ENCODE results near the gene SCMH1.

The SCMH1 gene

DNA sequence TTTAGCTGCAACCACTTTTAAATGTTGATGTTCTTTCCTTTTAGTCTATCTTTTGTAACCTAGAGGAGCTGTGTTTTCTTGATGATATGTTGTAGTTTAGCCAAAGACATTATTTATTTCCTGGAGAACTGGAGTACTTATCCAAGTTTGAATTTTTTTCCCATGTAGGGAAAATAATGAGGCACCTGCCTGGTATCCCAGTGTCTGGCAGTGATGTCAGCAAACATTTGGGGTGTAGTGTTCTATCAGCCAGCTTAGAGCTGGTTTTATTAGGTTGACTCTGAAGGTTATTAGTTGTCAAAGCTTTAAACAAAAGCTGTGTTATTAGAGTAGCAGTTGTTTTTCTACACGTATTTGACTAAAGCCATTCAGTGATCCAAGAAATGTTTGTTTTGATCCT is 259.4 kb downstream of the SCMH1 start:
- DNase-seq (ENCODE audit: insufficient read length, low spot score): no peak
- FAIRE-seq: no peak

DNA sequence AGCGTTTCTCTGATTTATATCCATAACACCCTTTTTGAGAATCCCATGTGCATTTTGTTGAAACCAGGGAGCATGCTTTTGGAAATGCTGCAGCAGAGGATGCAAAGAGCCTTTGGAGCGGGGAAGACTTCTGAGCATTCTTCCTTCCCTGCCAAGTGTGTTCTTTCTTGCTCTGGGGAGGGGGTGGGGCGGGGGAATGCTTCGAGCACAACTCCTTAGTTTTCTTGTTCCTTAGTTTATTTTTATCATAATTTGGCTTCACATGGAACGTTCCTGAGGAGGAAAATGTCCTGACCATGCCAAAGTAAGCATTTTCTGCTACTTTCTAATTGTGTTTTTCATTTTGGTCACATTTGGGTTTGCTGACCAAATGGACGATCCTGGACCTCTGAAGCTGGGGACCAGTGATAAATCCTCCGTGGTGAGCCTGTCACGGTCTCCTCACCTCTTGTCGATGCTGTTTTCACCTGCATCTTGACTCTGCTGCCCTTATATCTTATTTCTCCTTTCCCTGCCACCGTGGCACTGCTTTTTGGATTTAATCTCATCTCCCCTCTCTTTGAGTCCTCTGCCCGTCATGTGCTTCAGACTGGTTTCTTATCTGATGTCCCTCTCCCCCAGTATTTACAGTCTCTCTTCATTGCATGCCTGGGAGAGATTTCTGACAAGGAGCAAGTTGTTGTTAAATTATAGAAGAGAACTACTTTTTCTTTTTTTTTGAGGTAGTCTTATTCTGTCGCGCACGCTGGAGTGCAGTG is 260.2 kb downstream of the SCMH1 start:
- TF ChIP-seq POLR2AphosphoS5 (IDR thresholded peaks at IDR 0.05; ENCODE audit: low read depth, low read length) (no peak), SPI1 (IDR thresholded peaks at IDR 0.05; ENCODE audit: low read depth, low read length) (no peak), POU2F2 (IDR thresholded peaks at IDR 0.05; ENCODE audit: low read depth, low read length) (no peak), POLR2A (IDR thresholded peaks at IDR 0.05; ENCODE audit: low read depth, low read length) (no peak), TAF1 (IDR thresholded peaks at IDR 0.05; ENCODE audit: low read depth, low read length) (no peak), PAX5 (IDR thresholded peaks at IDR 0.05; ENCODE audit: insufficient read depth, low read length, severe bottlenecking) (no peak)
- no peak for FAIRE-seq
- no peak for DNase-seq (ENCODE audit: insufficient read length, low spot score)

More for the DNA sequence above, 259.4 kb downstream of the SCMH1 start:
- no peak for TF ChIP-seq SPI1 (IDR thresholded peaks at IDR 0.05; ENCODE audit: low read depth, low read length)
- TF ChIP-seq TAF1 (IDR thresholded peaks at IDR 0.05; ENCODE audit: low read depth, low read length): no peak
- no peak for TF ChIP-seq POU2F2 (IDR thresholded peaks at IDR 0.05; ENCODE audit: low read depth, low read length)
- no peak for TF ChIP-seq POLR2AphosphoS5 (IDR thresholded peaks at IDR 0.05; ENCODE audit: low read depth, low read length)
- no peak for TF ChIP-seq POLR2A (IDR thresholded peaks at IDR 0.05; ENCODE audit: low read depth, low read length)
- TF ChIP-seq PAX5 (IDR thresholded peaks at IDR 0.05; ENCODE audit: insufficient read depth, low read length, severe bottlenecking): no peak

DNA sequence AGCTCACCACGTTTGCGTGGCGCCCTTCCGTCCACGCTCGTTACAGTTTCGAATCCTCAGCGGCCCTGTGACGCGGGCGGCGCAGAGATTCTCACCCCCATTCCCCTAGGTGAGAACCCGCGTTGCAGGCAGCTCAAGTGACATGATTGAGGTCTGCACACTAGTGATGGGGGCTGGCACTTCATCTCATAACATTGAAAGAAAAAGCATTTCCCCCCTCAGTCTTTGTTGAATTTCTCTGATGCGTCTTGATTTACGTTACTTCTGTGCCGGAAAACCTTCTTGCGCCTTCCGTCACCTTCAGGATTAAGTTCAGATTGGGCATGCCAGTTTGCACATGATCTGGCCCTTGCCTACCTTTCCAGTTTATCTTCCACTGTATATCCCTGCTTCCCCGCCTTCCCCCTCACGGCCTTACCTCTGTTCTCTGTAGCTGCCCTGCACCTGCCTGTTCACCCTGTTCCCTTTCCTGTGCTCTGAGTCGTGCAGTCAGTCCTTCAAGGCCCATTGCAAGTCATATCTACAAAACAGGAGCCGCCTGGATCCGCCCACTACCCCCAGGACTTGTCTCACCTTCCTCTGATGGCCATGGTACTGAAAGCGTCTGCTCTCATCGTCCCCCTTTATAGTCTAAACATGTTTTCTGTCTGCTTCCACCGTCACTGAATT is 261.5 kb downstream of the SCMH1 start:
- FAIRE-seq: peak; percentile 84
- TF ChIP-seq SPI1 (IDR thresholded peaks at IDR 0.05; ENCODE audit: low read depth, low read length) (no peak), POLR2A (IDR thresholded peaks at IDR 0.05; ENCODE audit: low read depth, low read length) (no peak), PAX5 (IDR thresholded peaks at IDR 0.05; ENCODE audit: insufficient read depth, low read length, severe bottlenecking) (no peak), POLR2AphosphoS5 (IDR thresholded peaks at IDR 0.05; ENCODE audit: low read depth, low read length) (no peak), POU2F2 (IDR thresholded peaks at IDR 0.05; ENCODE audit: low read depth, low read length) (no peak), TAF1 (IDR thresholded peaks at IDR 0.05; ENCODE audit: low read depth, low read length) (no peak)
- peak; percentile 40 for DNase-seq (ENCODE audit: insufficient read length, low spot score)

DNA sequence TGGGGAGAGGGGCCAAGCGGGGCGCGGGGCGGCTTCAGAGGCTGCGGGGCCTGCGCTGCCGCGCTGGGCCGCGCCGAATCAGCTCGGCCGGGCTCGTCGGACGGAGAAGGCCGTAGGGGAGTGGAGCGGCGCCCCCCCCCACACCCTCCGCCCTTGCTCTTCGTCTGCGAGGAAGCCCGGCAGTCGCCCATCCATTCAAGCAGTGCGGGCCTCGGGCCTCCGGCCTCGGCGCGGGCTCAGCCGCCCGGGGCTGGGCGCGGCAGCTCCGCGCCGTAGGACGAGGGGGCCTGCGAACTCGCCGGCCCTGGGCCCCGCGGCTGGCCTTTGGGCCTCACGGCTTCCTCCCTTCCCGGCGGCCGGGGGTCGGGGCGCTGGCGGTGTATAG is 262.0 kb downstream of the SCMH1 start:
- no peak for DNase-seq (ENCODE audit: insufficient read length, low spot score)
- FAIRE-seq: no peak
- TF ChIP-seq PAX5 (IDR thresholded peaks at IDR 0.05; ENCODE audit: insufficient read depth, low read length, severe bottlenecking) (no peak), POLR2AphosphoS5 (IDR thresholded peaks at IDR 0.05; ENCODE audit: low read depth, low read length) (no peak), POU2F2 (IDR thresholded peaks at IDR 0.05; ENCODE audit: low read depth, low read length) (no peak), SPI1 (IDR thresholded peaks at IDR 0.05; ENCODE audit: low read depth, low read length) (no peak)

DNA sequence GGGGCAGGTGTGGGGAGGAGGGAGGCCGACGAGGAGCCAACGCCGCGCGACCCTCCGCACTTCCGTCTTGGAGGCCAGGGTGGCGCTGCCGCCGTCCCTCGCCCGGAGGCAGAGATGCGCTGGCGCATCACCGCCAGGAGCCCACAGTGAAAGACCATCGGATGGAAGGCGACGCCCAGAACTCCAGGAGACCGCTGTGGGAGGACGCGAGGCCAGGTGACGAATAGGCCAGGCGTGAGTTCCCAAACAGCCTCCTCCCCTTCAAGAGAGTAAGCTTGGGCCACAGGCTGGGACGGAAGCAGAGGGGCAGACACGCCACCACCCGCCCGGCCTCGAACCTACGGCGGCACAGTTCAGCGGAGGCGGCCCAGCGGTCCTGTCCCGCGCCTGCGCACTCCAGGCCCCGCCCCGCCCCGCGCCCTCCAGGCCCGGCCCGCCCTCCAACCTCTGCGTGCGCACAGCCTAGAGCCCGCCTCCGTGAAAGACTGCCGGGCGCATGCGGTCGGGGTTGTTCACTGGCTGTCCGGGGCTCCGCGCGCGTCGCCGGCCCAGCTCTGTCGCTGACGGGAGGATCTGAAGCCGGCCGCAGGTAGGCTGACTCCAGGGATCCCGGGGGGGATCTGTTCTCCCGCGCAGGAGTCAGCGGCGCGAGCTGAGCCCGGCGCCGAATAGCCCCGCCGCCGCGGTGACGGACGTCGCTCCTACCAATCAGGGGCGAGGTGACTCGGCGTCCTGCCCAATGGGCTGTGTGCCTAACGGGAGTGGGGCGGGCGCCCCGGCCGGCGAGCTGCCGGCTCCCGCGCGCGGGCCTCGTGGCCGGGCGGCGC is 262.7 kb downstream of the SCMH1 start, which contains the start of gene CTPS1:
TSS of gene CTPS1 (plus strand) at position 456 of the 827 bp plus-strand sequence. CDS start 3,595 bp downstream, outside the sequence.
- FAIRE-seq (peak; percentile 93), DNase-seq (ENCODE audit: insufficient read length, low spot score) (peak; percentile 96)
- TF ChIP-seq SPI1 (IDR thresholded peaks at IDR 0.05; ENCODE audit: low read depth, low read length): peak; percentile 30; the same call in 1 of the 2 replicates
- TF ChIP-seq POLR2A (IDR thresholded peaks at IDR 0.05; ENCODE audit: low read depth, low read length): peak; percentile 61; the same call in 1 of the 2 replicates
- no peak for TF ChIP-seq PAX5 (IDR thresholded peaks at IDR 0.05; ENCODE audit: insufficient read depth, low read length, severe bottlenecking)
- peak; percentile 55; the same call in 1 of the 2 replicates for TF ChIP-seq TAF1 (IDR thresholded peaks at IDR 0.05; ENCODE audit: low read depth, low read length)
- TF ChIP-seq POU2F2 (IDR thresholded peaks at IDR 0.05; ENCODE audit: low read depth, low read length): no peak
- peak; percentile 78 for TF ChIP-seq POLR2AphosphoS5 (IDR thresholded peaks at IDR 0.05; ENCODE audit: low read depth, low read length)

DNA sequence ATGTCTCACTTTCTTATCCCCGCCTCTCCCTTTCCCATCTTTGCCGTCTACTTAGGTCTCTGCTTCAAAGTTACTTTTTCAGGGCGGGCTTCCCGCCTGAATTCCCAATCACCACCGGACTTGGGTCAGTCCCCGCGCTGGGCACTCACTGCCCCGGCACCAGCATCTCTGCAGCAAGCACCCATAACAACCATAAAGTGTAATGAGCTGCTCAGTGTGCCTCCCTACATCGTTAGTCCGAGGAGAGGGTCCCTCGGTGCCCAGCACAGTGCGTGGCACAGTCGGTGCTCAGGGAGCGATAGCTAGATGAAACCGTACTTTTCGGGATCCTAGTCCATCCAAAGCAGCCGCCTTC is 263.2 kb downstream of the SCMH1 start:
- TF ChIP-seq POLR2AphosphoS5 (IDR thresholded peaks at IDR 0.05; ENCODE audit: low read depth, low read length): no peak
- TF ChIP-seq SPI1 (IDR thresholded peaks at IDR 0.05; ENCODE audit: low read depth, low read length): no peak
- DNase-seq (ENCODE audit: insufficient read length, low spot score) (no peak), FAIRE-seq (no peak)

DNA sequence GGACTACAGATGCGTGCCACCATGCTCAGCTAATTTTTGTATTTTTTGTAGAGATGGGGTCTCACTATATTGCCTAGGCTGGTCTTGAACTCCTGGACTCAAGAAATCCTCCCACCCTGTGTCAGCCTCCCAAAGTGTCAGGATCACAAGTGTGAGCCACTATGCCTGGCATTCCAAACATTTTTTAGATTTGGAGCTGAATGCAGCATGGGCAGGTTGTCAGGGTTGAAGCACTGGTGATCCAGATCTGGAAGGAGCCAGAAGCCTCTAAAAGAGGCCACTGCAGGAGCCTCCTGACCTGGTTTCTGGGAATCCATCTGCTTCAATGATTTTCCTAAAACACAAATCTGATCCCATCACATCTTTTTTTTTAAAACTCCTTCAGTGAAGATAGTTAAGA is 264.4 kb downstream of the SCMH1 start:
- TF ChIP-seq POU2F2 (IDR thresholded peaks at IDR 0.05; ENCODE audit: low read depth, low read length): no peak
- no peak for TF ChIP-seq SPI1 (IDR thresholded peaks at IDR 0.05; ENCODE audit: low read depth, low read length)
- no peak for TF ChIP-seq POLR2AphosphoS5 (IDR thresholded peaks at IDR 0.05; ENCODE audit: low read depth, low read length)
- DNase-seq (ENCODE audit: insufficient read length, low spot score) (no peak), FAIRE-seq (no peak)
